ENCODE results near the gene OR7A10.

Gene OR7A10

DNA sequence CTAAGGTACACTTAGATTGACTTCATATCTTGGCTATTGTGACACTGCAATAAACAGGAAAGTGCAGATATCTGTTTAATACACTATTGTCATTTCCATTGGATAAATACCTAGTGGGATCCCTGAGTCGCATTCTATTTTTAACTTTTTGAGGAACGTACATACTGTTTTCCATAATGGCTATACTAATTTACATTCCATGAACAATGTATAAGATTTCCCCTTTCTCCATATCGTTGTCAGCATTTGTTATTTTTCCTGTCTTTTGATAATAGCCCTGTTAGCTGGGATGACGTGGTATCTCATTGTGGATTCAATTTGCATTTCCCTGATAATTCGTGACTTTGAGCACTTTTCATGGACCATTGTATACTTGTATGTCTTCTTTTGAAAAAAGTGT, 19.8 kb upstream of the OR7A10 start:
- TF ChIP-seq SIN3A (IDR thresholded peaks at IDR 0.05; ENCODE audit: borderline replicate concordance, insufficient read depth, low read length), result no peak
- no peak for TF ChIP-seq POLR2AphosphoS5 (IDR thresholded peaks at IDR 0.05; ENCODE audit: low read depth, low read length)
- TF ChIP-seq, protein P1, sequence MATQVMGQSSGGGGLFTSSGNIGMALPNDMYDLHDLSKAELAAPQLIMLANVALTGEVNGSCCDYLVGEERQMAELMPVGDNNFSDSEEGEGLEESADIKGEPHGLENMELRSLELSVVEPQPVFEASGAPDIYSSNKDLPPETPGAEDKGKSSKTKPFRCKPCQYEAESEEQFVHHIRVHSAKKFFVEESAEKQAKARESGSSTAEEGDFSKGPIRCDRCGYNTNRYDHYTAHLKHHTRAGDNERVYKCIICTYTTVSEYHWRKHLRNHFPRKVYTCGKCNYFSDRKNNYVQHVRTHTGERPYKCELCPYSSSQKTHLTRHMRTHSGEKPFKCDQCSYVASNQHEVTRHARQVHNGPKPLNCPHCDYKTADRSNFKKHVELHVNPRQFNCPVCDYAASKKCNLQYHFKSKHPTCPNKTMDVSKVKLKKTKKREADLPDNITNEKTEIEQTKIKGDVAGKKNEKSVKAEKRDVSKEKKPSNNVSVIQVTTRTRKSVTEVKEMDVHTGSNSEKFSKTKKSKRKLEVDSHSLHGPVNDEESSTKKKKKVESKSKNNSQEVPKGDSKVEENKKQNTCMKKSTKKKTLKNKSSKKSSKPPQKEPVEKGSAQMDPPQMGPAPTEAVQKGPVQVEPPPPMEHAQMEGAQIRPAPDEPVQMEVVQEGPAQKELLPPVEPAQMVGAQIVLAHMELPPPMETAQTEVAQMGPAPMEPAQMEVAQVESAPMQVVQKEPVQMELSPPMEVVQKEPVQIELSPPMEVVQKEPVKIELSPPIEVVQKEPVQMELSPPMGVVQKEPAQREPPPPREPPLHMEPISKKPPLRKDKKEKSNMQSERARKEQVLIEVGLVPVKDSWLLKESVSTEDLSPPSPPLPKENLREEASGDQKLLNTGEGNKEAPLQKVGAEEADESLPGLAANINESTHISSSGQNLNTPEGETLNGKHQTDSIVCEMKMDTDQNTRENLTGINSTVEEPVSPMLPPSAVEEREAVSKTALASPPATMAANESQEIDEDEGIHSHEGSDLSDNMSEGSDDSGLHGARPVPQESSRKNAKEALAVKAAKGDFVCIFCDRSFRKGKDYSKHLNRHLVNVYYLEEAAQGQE (IDR thresholded peaks at IDR 0.05; ENCODE audit: insufficient read depth in 1 of 2, low read depth in 2 of 2, low read length in 2 of 2), result no peak
- TF ChIP-seq FOXP2 (optimal IDR thresholded peaks at IDR 0.05; ENCODE audit: borderline replicate concordance, extremely low read depth, extremely low read length, insufficient read depth), result no peak
- no peak for TF ChIP-seq TAF1 (IDR thresholded peaks at IDR 0.05; ENCODE audit: borderline replicate concordance, insufficient read depth, low read length)

DNA sequence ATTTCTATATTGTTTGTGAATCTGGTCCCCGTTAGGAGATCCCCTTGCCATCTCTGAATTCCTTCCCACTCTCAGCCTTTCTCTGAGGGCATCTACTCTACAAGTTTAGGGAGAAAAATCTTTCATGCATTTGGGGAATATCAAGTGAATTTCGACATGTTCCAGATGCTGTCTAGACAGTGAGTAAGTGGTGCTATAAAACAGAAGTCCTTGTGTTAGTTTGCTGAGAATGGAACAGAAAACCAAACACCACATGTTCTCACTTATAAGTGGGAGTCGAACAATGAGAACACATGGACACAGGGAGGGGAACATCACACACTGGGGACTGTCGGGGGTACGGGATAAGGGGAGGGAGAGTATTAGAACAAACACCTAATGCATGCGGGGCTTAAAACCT, 5.1 kb downstream of the OR7A10 start:
- TF ChIP-seq TAF1 (IDR thresholded peaks at IDR 0.05; ENCODE audit: borderline replicate concordance, insufficient read depth, low read length) (no peak), FOXP2 (optimal IDR thresholded peaks at IDR 0.05; ENCODE audit: borderline replicate concordance, extremely low read depth, extremely low read length, insufficient read depth) (no peak), POLR2AphosphoS5 (IDR thresholded peaks at IDR 0.05; ENCODE audit: low read depth, low read length) (no peak), SIN3A (IDR thresholded peaks at IDR 0.05; ENCODE audit: borderline replicate concordance, insufficient read depth, low read length) (no peak)
- TF ChIP-seq, protein P1 (IDR thresholded peaks at IDR 0.05; ENCODE audit: insufficient read depth in 1 of 2, low read depth in 2 of 2, low read length in 2 of 2), result no peak

DNA sequence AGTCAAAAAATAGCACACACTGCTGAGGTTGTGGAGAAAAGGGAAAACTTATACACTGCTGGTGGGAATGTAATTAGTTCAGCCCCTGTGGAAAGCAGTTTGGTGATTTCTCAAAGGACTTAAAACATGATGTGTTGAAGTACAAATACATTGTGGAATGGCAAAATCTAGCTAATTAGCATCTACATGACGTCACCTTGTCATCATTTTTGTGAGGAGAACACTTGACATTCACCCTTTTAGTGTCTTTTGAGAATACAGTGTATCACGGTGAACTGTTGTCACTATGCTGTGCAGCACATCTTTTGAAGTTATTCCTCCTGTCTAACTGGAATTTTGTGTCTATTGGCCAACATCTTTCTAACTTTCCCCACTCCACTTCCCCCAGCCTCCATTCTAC, 5.6 kb downstream of the OR7A10 start:
- TF ChIP-seq POLR2AphosphoS5 (IDR thresholded peaks at IDR 0.05; ENCODE audit: low read depth, low read length), result no peak
- no peak for TF ChIP-seq TAF1 (IDR thresholded peaks at IDR 0.05; ENCODE audit: borderline replicate concordance, insufficient read depth, low read length)
- TF ChIP-seq SIN3A (IDR thresholded peaks at IDR 0.05; ENCODE audit: borderline replicate concordance, insufficient read depth, low read length), result no peak
- no peak for TF ChIP-seq FOXP2 (optimal IDR thresholded peaks at IDR 0.05; ENCODE audit: borderline replicate concordance, extremely low read depth, extremely low read length, insufficient read depth)
- TF ChIP-seq, protein P1 (IDR thresholded peaks at IDR 0.05; ENCODE audit: insufficient read depth in 1 of 2, low read depth in 2 of 2, low read length in 2 of 2), result no peak

DNA sequence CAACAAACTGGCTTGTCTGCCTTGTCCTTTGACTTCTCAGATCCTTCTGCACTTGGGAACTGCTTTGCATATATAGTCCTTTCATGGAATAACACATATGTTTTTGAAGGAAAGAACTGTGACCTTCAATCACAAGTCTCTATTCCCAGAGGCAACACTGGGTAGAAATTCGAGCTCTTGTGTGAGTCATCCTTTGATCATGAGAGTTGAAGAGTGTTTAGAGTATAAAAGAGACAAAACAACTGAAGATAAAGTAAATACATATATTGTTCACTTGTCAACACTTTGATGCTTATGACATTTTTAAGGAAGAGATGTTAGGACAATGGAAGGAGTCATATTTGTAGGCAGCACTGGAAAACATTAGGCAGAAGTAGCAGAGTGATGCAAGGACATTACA, 8.5 kb downstream of the OR7A10 start:
- TF ChIP-seq TAF1 (IDR thresholded peaks at IDR 0.05; ENCODE audit: borderline replicate concordance, insufficient read depth, low read length), result no peak
- TF ChIP-seq POLR2AphosphoS5 (IDR thresholded peaks at IDR 0.05; ENCODE audit: low read depth, low read length), result no peak
- no peak for TF ChIP-seq FOXP2 (optimal IDR thresholded peaks at IDR 0.05; ENCODE audit: borderline replicate concordance, extremely low read depth, extremely low read length, insufficient read depth)

DNA sequence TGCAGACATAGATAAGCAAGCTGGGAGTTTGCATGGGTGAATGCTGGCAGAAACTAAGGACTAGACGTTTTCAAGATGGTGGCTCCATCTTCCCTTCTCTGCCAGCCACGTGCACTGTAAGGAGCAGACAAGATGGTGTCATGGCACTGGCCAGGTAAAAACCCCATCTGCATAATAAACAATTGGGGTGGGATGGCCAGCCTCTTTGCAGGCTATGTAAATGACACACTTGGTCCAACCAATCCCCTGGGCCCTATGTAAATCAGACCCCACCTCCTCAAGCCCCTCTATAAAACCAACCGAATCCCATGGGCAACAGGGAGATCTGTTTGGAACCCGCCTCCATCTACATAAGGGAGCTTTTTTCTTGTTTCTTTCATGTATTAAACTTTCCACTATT, 11.3 kb downstream of the OR7A10 start:
- TF ChIP-seq TAF1 (IDR thresholded peaks at IDR 0.05; ENCODE audit: borderline replicate concordance, insufficient read depth, low read length), result no peak

DNA sequence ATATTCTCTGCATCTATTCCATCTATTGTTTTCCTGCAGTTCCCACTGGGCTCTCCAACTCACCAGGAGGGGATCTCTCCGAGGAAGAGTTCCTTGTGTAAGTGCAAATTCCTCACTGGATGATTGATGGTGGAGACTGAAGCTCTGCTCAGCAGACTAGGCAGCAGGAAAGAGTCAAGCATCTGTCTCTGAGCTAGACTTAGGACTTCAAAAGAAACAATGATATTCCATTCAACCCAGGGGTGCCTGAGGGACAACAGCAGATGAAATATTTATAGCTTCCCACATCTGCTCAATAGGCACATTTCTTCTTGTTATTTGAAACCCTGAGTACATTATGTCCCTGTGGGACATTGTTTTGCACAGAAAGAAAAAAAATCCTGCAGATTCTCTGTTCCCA, 13.7 kb downstream of the OR7A10 start, which contains the start of the genes OR7A5 and OR7C1:
Gene OR7A5 (minus strand): TSS at position 175 of the 400 bp plus-strand sequence. CDS start 6,944 bp downstream, outside the sequence.
Gene OR7C1 (minus strand): TSS at position 175 of the 400 bp plus-strand sequence. CDS start 35,049 bp downstream, outside the sequence.
- TF ChIP-seq FOXP2 (optimal IDR thresholded peaks at IDR 0.05; ENCODE audit: borderline replicate concordance, extremely low read depth, extremely low read length, insufficient read depth) (no peak), SIN3A (IDR thresholded peaks at IDR 0.05; ENCODE audit: borderline replicate concordance, insufficient read depth, low read length) (no peak), POLR2AphosphoS5 (IDR thresholded peaks at IDR 0.05; ENCODE audit: low read depth, low read length) (no peak), TAF1 (IDR thresholded peaks at IDR 0.05; ENCODE audit: borderline replicate concordance, insufficient read depth, low read length) (no peak)
- TF ChIP-seq, protein P1 (IDR thresholded peaks at IDR 0.05; ENCODE audit: insufficient read depth in 1 of 2, low read depth in 2 of 2, low read length in 2 of 2), result no peak
